Measurements from ENCODE around the gene HTRA3. TPM values are rescaled to one million over a fixed set of nuclear protein-coding genes. Genes with fewer than 3 reads are reported as not detected.

The HTRA3 gene
- total and polyA plus RNA-seq, 4 donors = 0.36 to 1.2 (median 1.1) TPM

DNA sequence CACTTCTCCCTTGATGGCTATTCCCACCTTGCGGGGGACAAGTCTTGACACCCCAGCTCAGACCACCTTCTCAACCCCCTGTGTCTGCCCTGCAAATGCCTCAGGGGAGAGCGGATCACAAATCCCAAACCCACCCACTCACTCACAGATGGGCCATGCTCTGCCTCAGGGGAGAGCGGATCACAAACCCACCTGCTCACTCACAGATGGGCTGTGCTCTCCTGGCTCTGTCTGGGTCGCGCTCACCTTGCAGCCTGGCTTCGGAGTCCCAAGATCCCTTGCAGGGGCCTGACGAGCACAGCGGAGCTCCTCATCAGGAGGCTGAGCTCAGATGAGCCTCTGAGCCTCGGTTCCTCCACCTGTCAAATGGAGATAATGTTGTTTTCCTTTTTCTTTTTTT, 38.6 kb downstream of the HTRA3 start:
- peaks cover 0 to 3% (median 0%) of the 10 kb centered on the region in 4 donors for H3K27me3 ChIP-seq (ENCODE audit: control insufficient read depth in 4 of 4, insufficient read depth in 4 of 4, low read length in 3 of 4)
- no peak for DNase-seq (ENCODE audit: low spot score)
- 95% methylated on average over 9 of the region's 9 CpGs for WGBS

DNA sequence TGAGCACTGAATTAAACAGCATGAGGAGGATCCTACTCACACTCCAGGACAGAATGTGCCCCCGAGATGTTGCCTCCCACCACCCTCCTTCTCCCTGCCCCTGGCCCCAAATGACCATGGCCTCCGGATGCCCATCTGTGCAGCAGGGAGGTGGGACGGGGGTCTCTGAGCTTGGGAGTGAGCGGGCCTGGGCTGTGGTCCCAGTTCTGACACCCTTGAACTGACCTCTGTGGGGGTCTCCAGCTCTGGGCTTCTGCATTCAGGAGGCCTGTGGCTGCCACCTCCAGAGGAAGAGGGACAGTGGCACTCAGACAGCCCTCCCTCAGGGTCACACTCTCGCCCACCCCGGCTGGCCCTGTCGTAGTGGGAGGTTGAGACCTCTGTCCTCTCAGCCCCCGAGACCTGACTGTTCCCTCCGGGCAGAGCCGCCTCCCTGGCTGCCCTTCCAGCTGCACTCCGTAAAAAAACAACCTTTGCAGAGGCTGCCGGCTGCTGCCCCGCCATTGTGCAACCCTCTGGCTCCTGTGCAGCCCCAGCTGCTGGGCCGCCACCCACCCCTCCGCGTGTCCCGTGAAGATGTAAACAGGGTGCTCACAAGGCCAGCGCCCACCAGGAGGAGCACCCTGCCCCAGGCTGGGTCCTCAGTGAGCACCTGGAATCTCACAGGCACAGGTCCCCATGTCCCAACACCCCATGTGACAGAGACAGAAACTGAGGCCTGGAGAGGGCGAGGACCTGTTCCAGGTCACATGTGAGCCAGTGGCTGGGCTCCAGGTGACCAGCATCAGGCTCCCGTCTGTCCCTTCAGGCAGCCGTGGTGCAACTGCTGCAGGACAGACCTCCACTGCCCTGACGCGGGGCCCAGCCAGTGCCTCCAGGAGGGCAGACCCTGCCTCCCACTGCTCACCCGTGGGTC, 39.6 kb downstream of the HTRA3 start:
- no peaks in the 10 kb centered on the region for H3K4me1 ChIP-seq (ENCODE audit: control insufficient read depth in 4 of 4, insufficient read depth in 4 of 4, low read length in 3 of 4)
- H3K9ac ChIP-seq (ENCODE audit: low read depth in 1 of 2, low read length in 2 of 2) = no peak overlapping the region
- peaks cover 0 to 3% (median 0%) of the 10 kb centered on the region in 4 donors for H3K27me3 ChIP-seq (ENCODE audit: control insufficient read depth in 4 of 4, insufficient read depth in 4 of 4, low read length in 3 of 4)
- H3K9me3 ChIP-seq (ENCODE audit: control insufficient read depth in 4 of 4, low read length in 3 of 4) = peaks cover 0 to 7% (median 0%) of the 10 kb centered on the region in 4 donors
- H3K27ac ChIP-seq (ENCODE audit: low read depth in 1 of 2, low read length in 2 of 2) = no peak overlapping the region
- 54% methylated on average over 24 of the region's 24 CpGs for WGBS
- TF ChIP-seq, protein P1, sequence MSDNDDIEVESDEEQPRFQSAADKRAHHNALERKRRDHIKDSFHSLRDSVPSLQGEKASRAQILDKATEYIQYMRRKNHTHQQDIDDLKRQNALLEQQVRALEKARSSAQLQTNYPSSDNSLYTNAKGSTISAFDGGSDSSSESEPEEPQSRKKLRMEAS (IDR thresholded peaks at IDR 0.05) = no peak
- no peak for TF ChIP-seq RXRA (IDR thresholded peaks at IDR 0.05)
- TF ChIP-seq SP1 (IDR thresholded peaks at IDR 0.05) = no peak
- TF ChIP-seq YY1 (IDR thresholded peaks at IDR 0.05) = no peak
- TF ChIP-seq, protein P2, sequence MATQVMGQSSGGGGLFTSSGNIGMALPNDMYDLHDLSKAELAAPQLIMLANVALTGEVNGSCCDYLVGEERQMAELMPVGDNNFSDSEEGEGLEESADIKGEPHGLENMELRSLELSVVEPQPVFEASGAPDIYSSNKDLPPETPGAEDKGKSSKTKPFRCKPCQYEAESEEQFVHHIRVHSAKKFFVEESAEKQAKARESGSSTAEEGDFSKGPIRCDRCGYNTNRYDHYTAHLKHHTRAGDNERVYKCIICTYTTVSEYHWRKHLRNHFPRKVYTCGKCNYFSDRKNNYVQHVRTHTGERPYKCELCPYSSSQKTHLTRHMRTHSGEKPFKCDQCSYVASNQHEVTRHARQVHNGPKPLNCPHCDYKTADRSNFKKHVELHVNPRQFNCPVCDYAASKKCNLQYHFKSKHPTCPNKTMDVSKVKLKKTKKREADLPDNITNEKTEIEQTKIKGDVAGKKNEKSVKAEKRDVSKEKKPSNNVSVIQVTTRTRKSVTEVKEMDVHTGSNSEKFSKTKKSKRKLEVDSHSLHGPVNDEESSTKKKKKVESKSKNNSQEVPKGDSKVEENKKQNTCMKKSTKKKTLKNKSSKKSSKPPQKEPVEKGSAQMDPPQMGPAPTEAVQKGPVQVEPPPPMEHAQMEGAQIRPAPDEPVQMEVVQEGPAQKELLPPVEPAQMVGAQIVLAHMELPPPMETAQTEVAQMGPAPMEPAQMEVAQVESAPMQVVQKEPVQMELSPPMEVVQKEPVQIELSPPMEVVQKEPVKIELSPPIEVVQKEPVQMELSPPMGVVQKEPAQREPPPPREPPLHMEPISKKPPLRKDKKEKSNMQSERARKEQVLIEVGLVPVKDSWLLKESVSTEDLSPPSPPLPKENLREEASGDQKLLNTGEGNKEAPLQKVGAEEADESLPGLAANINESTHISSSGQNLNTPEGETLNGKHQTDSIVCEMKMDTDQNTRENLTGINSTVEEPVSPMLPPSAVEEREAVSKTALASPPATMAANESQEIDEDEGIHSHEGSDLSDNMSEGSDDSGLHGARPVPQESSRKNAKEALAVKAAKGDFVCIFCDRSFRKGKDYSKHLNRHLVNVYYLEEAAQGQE (IDR thresholded peaks at IDR 0.05) = no peak
- TF ChIP-seq, protein P3, sequence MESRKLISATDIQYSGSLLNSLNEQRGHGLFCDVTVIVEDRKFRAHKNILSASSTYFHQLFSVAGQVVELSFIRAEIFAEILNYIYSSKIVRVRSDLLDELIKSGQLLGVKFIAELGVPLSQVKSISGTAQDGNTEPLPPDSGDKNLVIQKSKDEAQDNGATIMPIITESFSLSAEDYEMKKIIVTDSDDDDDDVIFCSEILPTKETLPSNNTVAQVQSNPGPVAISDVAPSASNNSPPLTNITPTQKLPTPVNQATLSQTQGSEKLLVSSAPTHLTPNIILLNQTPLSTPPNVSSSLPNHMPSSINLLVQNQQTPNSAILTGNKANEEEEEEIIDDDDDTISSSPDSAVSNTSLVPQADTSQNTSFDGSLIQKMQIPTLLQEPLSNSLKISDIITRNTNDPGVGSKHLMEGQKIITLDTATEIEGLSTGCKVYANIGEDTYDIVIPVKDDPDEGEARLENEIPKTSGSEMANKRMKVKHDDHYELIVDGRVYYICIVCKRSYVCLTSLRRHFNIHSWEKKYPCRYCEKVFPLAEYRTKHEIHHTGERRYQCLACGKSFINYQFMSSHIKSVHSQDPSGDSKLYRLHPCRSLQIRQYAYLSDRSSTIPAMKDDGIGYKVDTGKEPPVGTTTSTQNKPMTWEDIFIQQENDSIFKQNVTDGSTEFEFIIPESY (IDR thresholded peaks at IDR 0.05) = no peak
- TF ChIP-seq, protein P4, sequence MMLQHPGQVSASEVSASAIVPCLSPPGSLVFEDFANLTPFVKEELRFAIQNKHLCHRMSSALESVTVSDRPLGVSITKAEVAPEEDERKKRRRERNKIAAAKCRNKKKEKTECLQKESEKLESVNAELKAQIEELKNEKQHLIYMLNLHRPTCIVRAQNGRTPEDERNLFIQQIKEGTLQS (IDR thresholded peaks at IDR 0.05) = no peak
- TF ChIP-seq, protein P5, sequence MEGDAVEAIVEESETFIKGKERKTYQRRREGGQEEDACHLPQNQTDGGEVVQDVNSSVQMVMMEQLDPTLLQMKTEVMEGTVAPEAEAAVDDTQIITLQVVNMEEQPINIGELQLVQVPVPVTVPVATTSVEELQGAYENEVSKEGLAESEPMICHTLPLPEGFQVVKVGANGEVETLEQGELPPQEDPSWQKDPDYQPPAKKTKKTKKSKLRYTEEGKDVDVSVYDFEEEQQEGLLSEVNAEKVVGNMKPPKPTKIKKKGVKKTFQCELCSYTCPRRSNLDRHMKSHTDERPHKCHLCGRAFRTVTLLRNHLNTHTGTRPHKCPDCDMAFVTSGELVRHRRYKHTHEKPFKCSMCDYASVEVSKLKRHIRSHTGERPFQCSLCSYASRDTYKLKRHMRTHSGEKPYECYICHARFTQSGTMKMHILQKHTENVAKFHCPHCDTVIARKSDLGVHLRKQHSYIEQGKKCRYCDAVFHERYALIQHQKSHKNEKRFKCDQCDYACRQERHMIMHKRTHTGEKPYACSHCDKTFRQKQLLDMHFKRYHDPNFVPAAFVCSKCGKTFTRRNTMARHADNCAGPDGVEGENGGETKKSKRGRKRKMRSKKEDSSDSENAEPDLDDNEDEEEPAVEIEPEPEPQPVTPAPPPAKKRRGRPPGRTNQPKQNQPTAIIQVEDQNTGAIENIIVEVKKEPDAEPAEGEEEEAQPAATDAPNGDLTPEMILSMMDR (IDR thresholded peaks at IDR 0.05; ENCODE audit: low read depth, low read length, missing input control) = no peak
- TF ChIP-seq FOXA2 (IDR thresholded peaks at IDR 0.05) = no peak
- TF ChIP-seq EGR1 (IDR thresholded peaks at IDR 0.05; ENCODE audit: low read depth in 2 of 2) = no peak
- TF ChIP-seq HNF4A (conservative IDR thresholded peaks at IDR 0.05) = no peak
- no peak for TF ChIP-seq NR2F2 (IDR thresholded peaks at IDR 0.05)
- TF ChIP-seq HNF4G (IDR thresholded peaks at IDR 0.05) = no peak
- no peak for TF ChIP-seq JUND (IDR thresholded peaks at IDR 0.05)
- TF ChIP-seq TAF1 (conservative IDR thresholded peaks at IDR 0.05) = no peak
- no peak for TF ChIP-seq FOXA1 (IDR thresholded peaks at IDR 0.05)
- TF ChIP-seq GABPA (IDR thresholded peaks at IDR 0.05 in 1 of 2, conservative IDR thresholded peaks at IDR 0.05 in 1 of 2) = no peak
- no peak for TF ChIP-seq RAD21 (IDR thresholded peaks at IDR 0.05)
- H3K4me3 ChIP-seq (ENCODE audit: low read depth in 1 of 3, low read length in 3 of 3) = no peak overlapping the region
- no peaks in the 10 kb centered on the region for H3K36me3 ChIP-seq (ENCODE audit: control insufficient read depth in 4 of 4, insufficient read depth in 3 of 4, low read depth in 1 of 4, low read length in 3 of 4)
- DNase-seq (ENCODE audit: low spot score) = no peak

More for the DNA sequence above, 38.6 kb downstream of the HTRA3 start:
- no peak overlapping the region for H3K9ac ChIP-seq (ENCODE audit: low read depth in 1 of 2, low read length in 2 of 2)
- H3K27ac ChIP-seq (ENCODE audit: low read depth in 1 of 2, low read length in 2 of 2) = no peak overlapping the region
- H3K9me3 ChIP-seq (ENCODE audit: control insufficient read depth in 4 of 4, low read length in 3 of 4) = peaks cover 0 to 7% (median 0%) of the 10 kb centered on the region in 4 donors
- no peaks in the 10 kb centered on the region for H3K36me3 ChIP-seq (ENCODE audit: control insufficient read depth in 4 of 4, insufficient read depth in 3 of 4, low read depth in 1 of 4, low read length in 3 of 4)
- no peaks in the 10 kb centered on the region for H3K4me1 ChIP-seq (ENCODE audit: control insufficient read depth in 4 of 4, insufficient read depth in 4 of 4, low read length in 3 of 4)
- TF ChIP-seq FOXA2 (IDR thresholded peaks at IDR 0.05) (no peak), HNF4A (conservative IDR thresholded peaks at IDR 0.05) (no peak), EGR1 (IDR thresholded peaks at IDR 0.05; ENCODE audit: low read depth in 2 of 2) (no peak)
- no peak overlapping the region for H3K4me3 ChIP-seq (ENCODE audit: low read depth in 1 of 3, low read length in 3 of 3)

Data from liver (tissue), 9 donors.